Keratinocyte (primary cell): Measurements from ENCODE around the gene CENPO. TPM values are rescaled to one million over a fixed set of nuclear protein-coding genes. Genes with fewer than 3 reads are reported as not detected.

ENCODE experiments used
- DNase-seq: peaks from one replicate; pipeline ENCODE4 v3.0.0-alpha.2; 2011; ENCODE audit warnings: low read depth, missing footprints, low spot score
- FAIRE-seq: peaks from 2 replicates; lab custom pipeline; 2011; peaks lifted over from hg19 to GRCh38; lab: Jason Lieb, UNC
- H2AFZ ChIP-seq: 2 replicates; pipeline ENCODE4 v1.6.0; 2012; ENCODE audit warnings: low read length, control low read depth, inconsistent platforms; ENCODE audit not compliant: control insufficient read depth
- H3K27ac ChIP-seq: 2 replicates; pipeline ENCODE4 v1.5.1; 2011; ENCODE audit warnings: low read length; ENCODE audit not compliant: control insufficient read depth, insufficient read depth
- H3K27me3 ChIP-seq: 3 replicates; pipeline ENCODE4 v1.6.0; 2011; ENCODE audit warnings: low read length; ENCODE audit not compliant: control insufficient read depth, insufficient read depth; ENCODE audit errors: extremely low read depth
- H3K36me3 ChIP-seq, 2 experiments: 2 replicates in 1 of 2; 3 replicates in 1 of 2; pipeline ENCODE4 v1.5.1; 2011; ENCODE audit warnings: low read length in 2 of 2, mild to moderate bottlenecking in 1 of 2; ENCODE audit not compliant: control insufficient read depth in 2 of 2, insufficient read depth in 2 of 2; ENCODE audit errors: extremely low read depth in 1 of 2
- H3K4me1 ChIP-seq: 3 replicates; pipeline ENCODE4 v1.5.1; 2011; ENCODE audit warnings: low read length; ENCODE audit not compliant: control insufficient read depth, insufficient read depth; ENCODE audit errors: extremely low read depth
- H3K4me2 ChIP-seq: 3 replicates; pipeline ENCODE4 v1.6.0; 2011; ENCODE audit warnings: low read depth, low read length; ENCODE audit not compliant: control insufficient read depth, insufficient read depth; ENCODE audit errors: extremely low read depth
- H3K4me3 ChIP-seq, 3 experiments: fragments of 200-600 bp in 1 of 3; sonication (generic) in 1 of 3; 2 replicates in 2 of 3; 3 replicates in 1 of 3; pipeline ENCODE4 v1.5.1; 2011 to 2016; ENCODE audit warnings: low read length in 3 of 3, mild to moderate bottlenecking in 3 of 3, control low read depth in 2 of 3, inconsistent platforms in 1 of 3, low read depth in 1 of 3, mixed read lengths in 1 of 3, mixed run types in 1 of 3, moderate library complexity in 1 of 3; ENCODE audit not compliant: control insufficient read depth in 2 of 3, insufficient read depth in 2 of 3; ENCODE audit errors: extremely low read depth in 1 of 3
- H3K79me2 ChIP-seq: 2 replicates; pipeline ENCODE4 v1.6.0; 2012; ENCODE audit warnings: low read length; ENCODE audit not compliant: control insufficient read depth, insufficient read depth
- H3K9ac ChIP-seq: 3 replicates; pipeline ENCODE4 v1.6.0; 2011; ENCODE audit warnings: low read length; ENCODE audit not compliant: control insufficient read depth, insufficient read depth; ENCODE audit errors: extremely low read depth
- H3K9me1 ChIP-seq: 3 replicates; pipeline ENCODE4 v1.6.0; 2011; ENCODE audit warnings: low read length; ENCODE audit not compliant: control insufficient read depth, insufficient read depth; ENCODE audit errors: extremely low read depth
- H3K9me3 ChIP-seq: 2 replicates; pipeline ENCODE4 v1.5.1; 2012; ENCODE audit warnings: low read depth, low read length; ENCODE audit not compliant: control insufficient read depth
- H4K20me1 ChIP-seq: 3 replicates; pipeline ENCODE4 v1.6.0; 2011; ENCODE audit warnings: low read length; ENCODE audit not compliant: control insufficient read depth, insufficient read depth; ENCODE audit errors: extremely low read depth
- EZH2 ChIP-seq: IDR thresholded peaks from one replicate; pipeline ENCODE4 v1.6.1; 2012; ENCODE audit warnings: inconsistent platforms, mild to moderate bottlenecking, low read length, moderate library complexity
- dilution Hi-C: fragments of 300-500 bp; cut with MboI; formaldehyde crosslinking; loops from one replicate; pipeline ENCODE4 v1.7.0; 2020; ENCODE audit warnings: low sequenced_read_pairs; ENCODE audit not compliant: extremely low pct_ligation_motif_present
- polyA plus RNA-seq, 5 experiments: library from polyadenylated mRNA; depleted of rRNA in 3 of 5; stranded (reverse) in 3 of 5; stranded (forward) in 1 of 5; unstranded in 1 of 5; fragments of >200 nt; gene quantifications; 1 replicate in 1 of 5; 2 replicates in 3 of 5; 3 replicates in 1 of 5; pipeline versions ENCODE4 v1.2.1 to v1.2.3, GENCODE V29; 2011 to 2012; ENCODE audit warnings: missing spikeins in 2 of 5, low read depth in 1 of 5, low replicate concordance in 1 of 5
- TF ChIP-seq, protein P1 (sequence below), 3 experiments: IDR thresholded peaks in 1 of 3; conservative IDR thresholded peaks in 1 of 3; optimal IDR thresholded peaks in 1 of 3; 2 replicates in 2 of 3; 3 replicates in 1 of 3; pipeline versions ENCODE3 to v1.5.1; 2011; ENCODE audit warnings: low read length in 3 of 3, mild to moderate bottlenecking in 3 of 3, moderate library complexity in 2 of 3, control low read depth in 1 of 3, inconsistent platforms in 1 of 3; ENCODE audit not compliant: insufficient read depth in 2 of 3; ENCODE audit errors: extremely low read depth in 1 of 3

Gene CENPO
- polyA plus RNA-seq, 1 donor (not counting 4 experiments of a cell fraction or from before 2014, with no cell fraction given) = 12.1 TPM

- no peaks in the 10 kb centered on the region for H4K20me1 ChIP-seq
- H3K9me3 ChIP-seq = no peaks in the 10 kb centered on the region
- H3K9me1 ChIP-seq = no peaks in the 10 kb centered on the region
- TF ChIP-seq, protein P1, sequence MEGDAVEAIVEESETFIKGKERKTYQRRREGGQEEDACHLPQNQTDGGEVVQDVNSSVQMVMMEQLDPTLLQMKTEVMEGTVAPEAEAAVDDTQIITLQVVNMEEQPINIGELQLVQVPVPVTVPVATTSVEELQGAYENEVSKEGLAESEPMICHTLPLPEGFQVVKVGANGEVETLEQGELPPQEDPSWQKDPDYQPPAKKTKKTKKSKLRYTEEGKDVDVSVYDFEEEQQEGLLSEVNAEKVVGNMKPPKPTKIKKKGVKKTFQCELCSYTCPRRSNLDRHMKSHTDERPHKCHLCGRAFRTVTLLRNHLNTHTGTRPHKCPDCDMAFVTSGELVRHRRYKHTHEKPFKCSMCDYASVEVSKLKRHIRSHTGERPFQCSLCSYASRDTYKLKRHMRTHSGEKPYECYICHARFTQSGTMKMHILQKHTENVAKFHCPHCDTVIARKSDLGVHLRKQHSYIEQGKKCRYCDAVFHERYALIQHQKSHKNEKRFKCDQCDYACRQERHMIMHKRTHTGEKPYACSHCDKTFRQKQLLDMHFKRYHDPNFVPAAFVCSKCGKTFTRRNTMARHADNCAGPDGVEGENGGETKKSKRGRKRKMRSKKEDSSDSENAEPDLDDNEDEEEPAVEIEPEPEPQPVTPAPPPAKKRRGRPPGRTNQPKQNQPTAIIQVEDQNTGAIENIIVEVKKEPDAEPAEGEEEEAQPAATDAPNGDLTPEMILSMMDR (optimal IDR thresholded peaks at IDR 0.05 in 1 of 3, IDR thresholded peaks at IDR 0.05 in 1 of 3, conservative IDR thresholded peaks at IDR 0.05 in 1 of 3; ENCODE audit: extremely low read depth in 1 of 3, insufficient read depth in 2 of 3, low read length in 3 of 3) = no peak
- no peak for TF ChIP-seq EZH2
- no peaks in the 10 kb centered on the region for H3K79me2 ChIP-seq
- no peak overlapping the region for H3K4me3 ChIP-seq
- H2AFZ ChIP-seq = no peak overlapping the region
- no peak overlapping the region for H3K9ac ChIP-seq
- dilution Hi-C loops = no loop called here
- H3K27ac ChIP-seq = no peak overlapping the region
- no peaks in the 10 kb centered on the region for H3K4me1 ChIP-seq
- peaks cover 3 to 20% of the 10 kb centered on the region in 2 experiments for H3K36me3 ChIP-seq
- H3K27me3 ChIP-seq = no peaks in the 10 kb centered on the region
- FAIRE-seq = no peak
- H3K4me2 ChIP-seq = no peak overlapping the region
- no peak for DNase-seq
Observed at GRCh38 chr2:24826773-24827145, 33.5 kb downstream of the CENPO start.

- no peak for TF ChIP-seq EZH2
- TF ChIP-seq, protein P1 (optimal IDR thresholded peaks at IDR 0.05 in 1 of 3, IDR thresholded peaks at IDR 0.05 in 1 of 3, conservative IDR thresholded peaks at IDR 0.05 in 1 of 3; ENCODE audit: extremely low read depth in 1 of 3, insufficient read depth in 2 of 3, low read length in 3 of 3) = peak; percentile 79 to 88 (median 88)
- Histone ChIP-seq H4K20me1 (no peaks in the 10 kb centered on the region), H3K9me1 (no peaks in the 10 kb centered on the region), H3K4me3 (no peak overlapping the region), H3K27ac (no peak overlapping the region), H3K79me2 (no peaks in the 10 kb centered on the region), H3K36me3 (peaks cover 3 to 19% of the 10 kb centered on the region in 2 experiments), H3K9ac (no peak overlapping the region), H3K4me1 (no peaks in the 10 kb centered on the region), H3K4me2 (no peak overlapping the region), H3K9me3 (no peaks in the 10 kb centered on the region), H3K27me3 (no peaks in the 10 kb centered on the region), H2AFZ (no peak overlapping the region)
- FAIRE-seq (peak; percentile 86), DNase-seq (peak; percentile 40)
- dilution Hi-C loops = no loop called here
Observed at GRCh38 chr2:24827321-24828237, 34.4 kb downstream of the CENPO start.
